Measurements from ENCODE around the gene TMEM121. TPM values are rescaled to one million over a fixed set of nuclear protein-coding genes. Genes with fewer than 3 reads are reported as not detected.

Gene TMEM121
- total RNA-seq, 1 donor from 2014 or later: 4.0 TPM

DNA sequence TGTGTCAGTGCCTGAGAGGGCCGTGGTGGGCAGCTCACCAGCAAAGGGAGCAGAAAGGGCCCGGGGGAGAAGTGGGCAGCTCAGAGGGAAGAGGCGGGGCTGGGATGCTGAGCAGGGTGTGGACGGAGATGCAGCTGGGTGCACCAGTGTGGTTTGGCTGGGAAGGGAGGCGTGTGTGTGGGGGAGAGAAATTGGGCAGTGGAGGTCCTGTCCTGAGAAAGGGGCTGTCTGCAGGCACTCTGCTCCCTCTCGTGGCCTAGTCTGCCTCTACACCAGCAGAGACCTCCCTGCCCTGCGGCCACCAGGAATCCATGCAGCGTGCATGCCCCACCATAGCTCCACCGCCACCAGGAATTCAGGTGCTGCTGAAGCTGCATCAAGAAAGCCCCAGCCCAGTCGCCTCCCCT, 6.4 kb downstream of the TMEM121 start:
- no peak overlapping the region for H3K27ac ChIP-seq (ENCODE audit: low read depth, low read length)
- no peak for DNase-seq (ENCODE audit: low read depth)
- peaks cover 38% of the 10 kb centered on the region for H3K27me3 Mint-ChIP-seq (ENCODE audit: low read depth, unreplicated experiment)

DNA sequence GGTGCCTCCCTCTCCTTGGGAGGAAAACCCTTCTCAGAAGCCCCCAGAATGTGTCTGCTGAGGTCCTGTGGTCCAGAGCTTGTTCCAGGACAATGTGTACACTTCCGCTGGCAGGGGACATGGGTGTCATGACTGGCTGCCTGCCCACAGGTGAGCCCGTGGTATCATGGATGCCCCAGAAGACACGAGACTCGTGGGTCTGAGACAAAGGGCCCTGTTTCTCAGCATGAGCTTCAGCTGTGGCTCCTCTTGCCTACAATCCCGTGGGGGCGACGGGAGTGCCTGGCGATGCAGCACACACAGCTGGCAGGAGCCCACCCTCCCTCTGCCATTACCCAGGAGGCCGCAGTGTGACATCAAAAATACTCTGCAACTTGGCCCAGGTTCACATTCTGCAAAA, 7.0 kb downstream of the TMEM121 start:
- Histone ChIP-seq H3K27ac (ENCODE audit: low read depth, low read length) (no peak overlapping the region), H3K27me3 (ENCODE audit: insufficient read depth, low read length) (no peaks in the 10 kb centered on the region), H3K79me2 (ENCODE audit: insufficient read depth, low read length) (no peaks in the 10 kb centered on the region), H3K9me3 (ENCODE audit: insufficient read depth, low read depth, low read length) (no peaks in the 10 kb centered on the region), H3K4me2 (ENCODE audit: low read length) (no peak overlapping the region), H3K4me1 (ENCODE audit: insufficient read depth, low read length) (peaks cover 5% of the 10 kb centered on the region), H2AFZ (ENCODE audit: low read depth, low read length) (no peak overlapping the region), H3K4me3 (ENCODE audit: insufficient read depth, low read depth, low read length) (no peak overlapping the region), H3K36me3 (ENCODE audit: insufficient read depth, low read length) (no peaks in the 10 kb centered on the region), H4K20me1 (ENCODE audit: insufficient read depth, low read length) (no peaks in the 10 kb centered on the region), H3K9ac (ENCODE audit: low read length) (no peak overlapping the region)
- H3K4me1 Mint-ChIP-seq (ENCODE audit: low read depth, unreplicated experiment): no peaks in the 10 kb centered on the region
- H3K36me3 Mint-ChIP-seq (ENCODE audit: low read depth, unreplicated experiment): peaks cover 1% of the 10 kb centered on the region
- no peak overlapping the region for H3K27ac Mint-ChIP-seq (ENCODE audit: unreplicated experiment)
- peaks cover 38% of the 10 kb centered on the region for H3K27me3 Mint-ChIP-seq (ENCODE audit: low read depth, unreplicated experiment)
- H3K4me3 Mint-ChIP-seq (ENCODE audit: unreplicated experiment): no peak overlapping the region
- FAIRE-seq (no peak), DNase-seq (ENCODE audit: low read depth) (no peak)
- TF ChIP-seq EZH2 (IDR thresholded peaks at IDR 0.05; ENCODE audit: insufficient read depth, low read length): no peak
- TF ChIP-seq, protein P1, sequence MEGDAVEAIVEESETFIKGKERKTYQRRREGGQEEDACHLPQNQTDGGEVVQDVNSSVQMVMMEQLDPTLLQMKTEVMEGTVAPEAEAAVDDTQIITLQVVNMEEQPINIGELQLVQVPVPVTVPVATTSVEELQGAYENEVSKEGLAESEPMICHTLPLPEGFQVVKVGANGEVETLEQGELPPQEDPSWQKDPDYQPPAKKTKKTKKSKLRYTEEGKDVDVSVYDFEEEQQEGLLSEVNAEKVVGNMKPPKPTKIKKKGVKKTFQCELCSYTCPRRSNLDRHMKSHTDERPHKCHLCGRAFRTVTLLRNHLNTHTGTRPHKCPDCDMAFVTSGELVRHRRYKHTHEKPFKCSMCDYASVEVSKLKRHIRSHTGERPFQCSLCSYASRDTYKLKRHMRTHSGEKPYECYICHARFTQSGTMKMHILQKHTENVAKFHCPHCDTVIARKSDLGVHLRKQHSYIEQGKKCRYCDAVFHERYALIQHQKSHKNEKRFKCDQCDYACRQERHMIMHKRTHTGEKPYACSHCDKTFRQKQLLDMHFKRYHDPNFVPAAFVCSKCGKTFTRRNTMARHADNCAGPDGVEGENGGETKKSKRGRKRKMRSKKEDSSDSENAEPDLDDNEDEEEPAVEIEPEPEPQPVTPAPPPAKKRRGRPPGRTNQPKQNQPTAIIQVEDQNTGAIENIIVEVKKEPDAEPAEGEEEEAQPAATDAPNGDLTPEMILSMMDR (IDR thresholded peaks at IDR 0.05; ENCODE audit: insufficient read depth, low read depth, low read length): no peak
- peaks cover 2% of the 10 kb centered on the region for H3K9me3 Mint-ChIP-seq (ENCODE audit: unreplicated experiment)

More for the DNA sequence above, 6.4 kb downstream of the TMEM121 start:
- Mint-ChIP-seq H3K27ac (ENCODE audit: unreplicated experiment) (no peak overlapping the region), H3K4me3 (ENCODE audit: unreplicated experiment) (no peak overlapping the region), H3K9me3 (ENCODE audit: unreplicated experiment) (peaks cover 2% of the 10 kb centered on the region), H3K4me1 (ENCODE audit: low read depth, unreplicated experiment) (no peaks in the 10 kb centered on the region), H3K36me3 (ENCODE audit: low read depth, unreplicated experiment) (peaks cover 1% of the 10 kb centered on the region)
- no peak for FAIRE-seq
- H3K79me2 ChIP-seq (ENCODE audit: insufficient read depth, low read length): no peaks in the 10 kb centered on the region
- H3K4me2 ChIP-seq (ENCODE audit: low read length): no peak overlapping the region
- H3K9me3 ChIP-seq (ENCODE audit: insufficient read depth, low read depth, low read length): no peaks in the 10 kb centered on the region
- no peak overlapping the region for H3K4me3 ChIP-seq (ENCODE audit: insufficient read depth, low read depth, low read length)
- peaks cover 7% of the 10 kb centered on the region for H3K4me1 ChIP-seq (ENCODE audit: insufficient read depth, low read length)
- TF ChIP-seq, protein P1 (IDR thresholded peaks at IDR 0.05; ENCODE audit: insufficient read depth, low read depth, low read length): no peak
- TF ChIP-seq EZH2 (IDR thresholded peaks at IDR 0.05; ENCODE audit: insufficient read depth, low read length): no peak
- no peak overlapping the region for H2AFZ ChIP-seq (ENCODE audit: low read depth, low read length)
- H3K27me3 ChIP-seq (ENCODE audit: insufficient read depth, low read length): no peaks in the 10 kb centered on the region
- no peaks in the 10 kb centered on the region for H4K20me1 ChIP-seq (ENCODE audit: insufficient read depth, low read length)
- no peak overlapping the region for H3K9ac ChIP-seq (ENCODE audit: low read length)
- H3K36me3 ChIP-seq (ENCODE audit: insufficient read depth, low read length): no peaks in the 10 kb centered on the region

DNA sequence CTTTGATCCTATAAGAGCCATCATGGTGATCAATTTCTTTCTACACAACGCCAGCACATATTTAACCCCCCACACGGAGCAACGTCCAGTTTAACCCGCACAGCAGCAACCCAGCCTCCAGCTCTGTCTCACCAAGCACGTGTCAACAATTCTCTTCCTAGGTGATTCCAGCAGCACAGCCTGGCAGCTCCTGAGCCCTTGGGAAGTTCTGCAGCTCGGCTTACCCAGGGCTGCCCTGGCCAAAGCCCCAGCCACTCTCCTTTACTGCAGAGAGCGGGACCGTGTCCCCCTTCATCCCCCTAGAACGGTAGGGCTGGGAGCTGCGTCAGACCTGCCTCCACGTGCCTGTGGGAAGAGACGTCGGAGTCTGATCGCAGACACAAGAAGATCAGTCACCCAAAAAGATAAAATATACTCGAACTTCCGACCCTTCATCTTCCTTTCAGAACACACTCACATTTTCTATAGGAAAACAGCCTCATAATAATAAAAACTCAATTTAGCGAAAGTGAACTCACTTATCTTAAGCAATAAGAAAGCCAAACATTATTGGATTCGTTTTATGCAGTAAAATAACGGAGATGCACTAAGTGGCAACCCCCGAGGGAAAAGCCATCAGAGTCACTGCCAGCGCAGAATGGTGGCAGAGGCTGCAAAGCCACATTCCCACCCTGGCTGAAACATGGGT, 7.6 kb downstream of the TMEM121 start:
- Histone ChIP-seq H3K27ac (ENCODE audit: low read depth, low read length) (no peak overlapping the region), H3K9ac (ENCODE audit: low read length) (no peak overlapping the region), H3K27me3 (ENCODE audit: insufficient read depth, low read length) (peaks cover 2% of the 10 kb centered on the region), H3K36me3 (ENCODE audit: insufficient read depth, low read length) (no peaks in the 10 kb centered on the region), H3K4me1 (ENCODE audit: insufficient read depth, low read length) (no peaks in the 10 kb centered on the region), H3K4me2 (ENCODE audit: low read length) (no peak overlapping the region), H3K4me3 (ENCODE audit: insufficient read depth, low read depth, low read length) (no peak overlapping the region), H3K9me3 (ENCODE audit: insufficient read depth, low read depth, low read length) (no peaks in the 10 kb centered on the region), H4K20me1 (ENCODE audit: insufficient read depth, low read length) (no peaks in the 10 kb centered on the region), H2AFZ (ENCODE audit: low read depth, low read length) (no peak overlapping the region), H3K79me2 (ENCODE audit: insufficient read depth, low read length) (no peaks in the 10 kb centered on the region)
- Mint-ChIP-seq H3K9me3 (ENCODE audit: unreplicated experiment) (peaks cover 2% of the 10 kb centered on the region), H3K27ac (ENCODE audit: unreplicated experiment) (no peak overlapping the region), H3K27me3 (ENCODE audit: low read depth, unreplicated experiment) (peaks cover 42% of the 10 kb centered on the region), H3K4me1 (ENCODE audit: low read depth, unreplicated experiment) (no peaks in the 10 kb centered on the region), H3K4me3 (ENCODE audit: unreplicated experiment) (no peak overlapping the region), H3K36me3 (ENCODE audit: low read depth, unreplicated experiment) (peaks cover 1% of the 10 kb centered on the region)
- TF ChIP-seq, protein P1 (IDR thresholded peaks at IDR 0.05; ENCODE audit: insufficient read depth, low read depth, low read length): no peak
- TF ChIP-seq EZH2 (IDR thresholded peaks at IDR 0.05; ENCODE audit: insufficient read depth, low read length): no peak
- FAIRE-seq (no peak), DNase-seq (ENCODE audit: low read depth) (no peak)
